22Rv1 (cell line): ENCODE results near the gene NKG7.

Experiments used
- H3K27ac ChIP-seq: fragments of 450-650 bp; 2 replicates; pipeline ENCODE4 v1.5.1; 2017
- ZFX ChIP-seq: fragments of 450-650 bp; IDR thresholded peaks from 2 replicates; pipeline ENCODE4 v1.6.1; 2017; ENCODE audit warnings: antibody characterized with exemption, borderline replicate concordance
- TF ChIP-seq, protein P1 (sequence below): fragments of 450-650 bp; IDR thresholded peaks from 2 replicates; pipeline ENCODE4 v1.5.1; 2017; ENCODE audit warnings: mild to moderate bottlenecking

The NKG7 gene

DNA sequence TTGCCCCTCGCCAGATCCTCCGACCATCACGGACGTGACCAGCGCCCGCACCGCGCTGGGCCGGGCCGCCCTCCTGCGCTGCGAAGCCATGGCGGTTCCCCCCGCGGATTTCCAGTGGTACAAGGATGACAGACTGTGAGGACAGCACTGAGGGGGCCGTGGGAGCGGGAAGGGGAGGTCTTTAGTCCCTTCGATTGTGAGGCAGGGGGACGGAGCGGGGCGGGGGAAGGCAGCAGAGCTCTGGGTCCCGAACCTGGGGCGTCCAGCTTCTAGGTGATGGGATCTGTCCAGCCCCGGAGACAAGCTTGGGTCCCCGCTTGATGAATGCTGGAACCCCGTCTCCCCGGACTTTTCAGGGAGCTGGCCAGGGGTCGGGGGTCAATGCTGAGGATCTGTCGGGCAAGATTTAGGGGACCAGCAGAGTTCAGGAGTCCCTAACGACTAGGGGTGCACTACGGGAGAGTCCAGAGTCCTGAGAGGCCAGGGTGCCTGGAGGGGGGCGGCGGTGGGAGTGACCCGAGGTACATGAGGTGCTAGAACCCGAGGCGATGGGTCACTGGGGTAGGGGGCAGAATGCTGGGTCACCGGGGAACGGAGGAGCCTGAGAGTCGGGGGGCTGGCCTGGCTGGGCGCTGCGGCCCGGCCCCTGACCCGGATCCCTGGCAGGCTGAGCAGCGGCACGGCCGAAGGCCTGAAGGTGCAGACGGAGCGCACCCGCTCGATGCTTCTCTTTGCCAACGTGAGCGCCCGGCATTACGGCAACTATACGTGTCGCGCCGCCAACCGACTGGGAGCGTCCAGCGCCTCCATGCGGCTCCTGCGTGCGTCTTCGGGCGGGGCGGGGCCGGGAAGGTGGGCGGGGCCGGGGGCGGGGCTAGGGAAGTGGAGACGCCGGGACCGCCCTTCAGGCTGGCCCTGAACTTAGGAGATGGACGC is 45.1 kb downstream of the NKG7 start:
- TF ChIP-seq, protein P1, sequence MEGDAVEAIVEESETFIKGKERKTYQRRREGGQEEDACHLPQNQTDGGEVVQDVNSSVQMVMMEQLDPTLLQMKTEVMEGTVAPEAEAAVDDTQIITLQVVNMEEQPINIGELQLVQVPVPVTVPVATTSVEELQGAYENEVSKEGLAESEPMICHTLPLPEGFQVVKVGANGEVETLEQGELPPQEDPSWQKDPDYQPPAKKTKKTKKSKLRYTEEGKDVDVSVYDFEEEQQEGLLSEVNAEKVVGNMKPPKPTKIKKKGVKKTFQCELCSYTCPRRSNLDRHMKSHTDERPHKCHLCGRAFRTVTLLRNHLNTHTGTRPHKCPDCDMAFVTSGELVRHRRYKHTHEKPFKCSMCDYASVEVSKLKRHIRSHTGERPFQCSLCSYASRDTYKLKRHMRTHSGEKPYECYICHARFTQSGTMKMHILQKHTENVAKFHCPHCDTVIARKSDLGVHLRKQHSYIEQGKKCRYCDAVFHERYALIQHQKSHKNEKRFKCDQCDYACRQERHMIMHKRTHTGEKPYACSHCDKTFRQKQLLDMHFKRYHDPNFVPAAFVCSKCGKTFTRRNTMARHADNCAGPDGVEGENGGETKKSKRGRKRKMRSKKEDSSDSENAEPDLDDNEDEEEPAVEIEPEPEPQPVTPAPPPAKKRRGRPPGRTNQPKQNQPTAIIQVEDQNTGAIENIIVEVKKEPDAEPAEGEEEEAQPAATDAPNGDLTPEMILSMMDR, result peak; percentile 77
- no peak for TF ChIP-seq ZFX
- H3K27ac ChIP-seq, result no peak overlapping the region

GRCh38 chr19:51326216-51327065 is 46.0 kb downstream of the NKG7 start:
- H3K27ac ChIP-seq, result no peak overlapping the region
- no peak for TF ChIP-seq ZFX
- TF ChIP-seq, protein P1, result no peak

GRCh38 chr19:51325161-51325976 is 47.1 kb downstream of the NKG7 start:
- no peak for TF ChIP-seq ZFX
- TF ChIP-seq, protein P1, result no peak
- H3K27ac ChIP-seq, result no peak overlapping the region

GRCh38 chr19:51324167-51324481 is 48.3 kb downstream of the NKG7 start:
- H3K27ac ChIP-seq, result no peak overlapping the region
- no peak for TF ChIP-seq ZFX
- TF ChIP-seq, protein P1, result no peak

DNA sequence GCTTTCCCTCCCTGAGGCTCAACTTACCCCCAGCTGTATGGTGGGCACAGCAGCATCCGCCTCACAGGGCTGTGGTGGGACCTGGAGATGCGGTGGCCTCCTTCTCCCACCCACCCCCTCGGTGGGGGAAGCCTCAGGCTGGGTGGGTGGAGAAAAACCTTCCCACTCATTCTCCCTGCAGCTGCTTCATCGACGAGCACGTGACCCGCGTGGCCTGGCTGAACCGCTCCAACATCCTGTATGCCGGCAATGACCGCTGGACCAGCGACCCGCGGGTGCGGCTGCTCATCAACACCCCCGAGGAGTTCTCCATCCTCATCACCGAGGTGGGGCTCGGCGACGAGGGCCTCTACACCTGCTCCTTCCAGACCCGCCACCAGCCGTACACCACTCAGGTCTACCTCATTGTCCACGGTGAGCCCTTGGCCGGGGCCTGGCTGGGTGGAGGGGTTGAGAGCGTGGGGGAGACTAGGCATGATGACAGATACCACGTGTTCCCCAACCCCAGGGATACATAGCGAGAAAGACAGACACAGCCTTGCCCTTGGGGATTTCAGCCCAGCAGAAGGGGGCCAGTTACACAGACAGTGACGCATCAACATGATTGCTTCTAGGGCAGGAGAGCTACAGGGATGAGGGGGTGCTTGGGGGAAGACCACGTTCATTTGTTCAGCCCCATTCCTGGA is 48.8 kb downstream of the NKG7 start:
- TF ChIP-seq, protein P1, result no peak
- TF ChIP-seq ZFX, result no peak
- no peak overlapping the region for H3K27ac ChIP-seq

GRCh38 chr19:51321799-51322198 is 50.7 kb downstream of the NKG7 start:
- H3K27ac ChIP-seq, result no peak overlapping the region
- TF ChIP-seq, protein P1, result no peak
- TF ChIP-seq ZFX, result no peak
